Sigmoid colon (tissue), 4 donors: ENCODE results near the gene C2CD4B.

Experiments used
- CTCF ChIP-seq, 4 experiments: fragments of 450-650 bp in 3 of 4; fragments of 200-600 bp in 1 of 4; IDR thresholded peaks; one replicate each; pipeline ENCODE4 v1.5.1; 2016 to 2019; ENCODE audit warnings: antibody characterized with exemption in 4 of 4, mild to moderate bottlenecking in 3 of 4, moderate library complexity in 2 of 4
- POLR2A ChIP-seq, 2 donors: fragments of 450-650 bp; IDR thresholded peaks; one replicate each; pipeline ENCODE4 v1.6.1; 2016; ENCODE audit warnings: antibody characterized with exemption in 2 of 2, mild to moderate bottlenecking in 2 of 2, moderate library complexity in 2 of 2
- POLR2AphosphoS5 ChIP-seq, 4 donors: sonication (generic); formaldehyde crosslinking; IDR thresholded peaks; one replicate each; pipeline ENCODE4 v1.6.1; 2017; ENCODE audit warnings: antibody characterized with exemption in 4 of 4

DNA sequence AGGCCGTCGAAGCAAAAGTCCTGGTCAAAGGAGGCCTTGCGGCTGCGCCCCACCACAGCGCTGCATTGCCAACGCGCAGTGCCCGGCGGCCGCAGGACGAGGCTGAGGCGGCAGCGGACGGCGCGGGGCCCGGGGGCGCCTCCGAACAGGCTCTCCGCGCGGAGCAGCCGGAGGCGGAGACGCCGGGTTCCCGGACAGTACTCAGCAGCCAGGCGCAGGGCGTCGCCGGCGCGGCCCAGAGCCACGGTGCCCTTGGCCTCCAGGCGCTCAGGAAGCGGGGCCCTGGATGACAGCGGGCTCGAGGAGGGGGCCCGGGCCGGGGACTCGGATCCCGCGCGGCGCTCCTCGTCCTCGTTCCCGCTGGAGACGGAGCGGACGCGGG lies 1.1 kb downstream of the C2CD4B start:
- TF ChIP-seq CTCF (IDR thresholded peaks at IDR 0.05) (no peak), POLR2A (IDR thresholded peaks at IDR 0.05) (no peak), POLR2AphosphoS5 (IDR thresholded peaks at IDR 0.05) (no peak)
